RWPE1 (cell line): ENCODE data around the gene SNX30.

Experiments
- CTCF ChIA-PET: fragments of 350-600 bp; sonication (Branson Sonifier 250); formaldehyde crosslinking; extraction: SDS; loops from one replicate; lab custom pipeline; 2021; lab: Yijun Ruan, JAX
- POLR2A ChIA-PET: fragments of 400-600 bp; formaldehyde crosslinking; extraction: SDS; loops from one replicate; lab custom pipeline; 2020; ENCODE audit warnings: antibody characterized with exemption; ENCODE audit not compliant: low non-redundant PET; lab: Yijun Ruan, JAX
- DNase-seq: peaks from one replicate; pipeline ENCODE4 v3.0.0; 2012; ENCODE audit warnings: low spot score
- H3K27ac ChIP-seq: fragments of 450-650 bp; 2 replicates; pipeline ENCODE4 v1.5.1; 2017
- TF ChIP-seq, protein P1 (sequence below): fragments of 450-650 bp; conservative IDR thresholded peaks from 2 replicates; pipeline ENCODE4 v1.5.1; 2017; ENCODE audit warnings: low read depth, mild to moderate bottlenecking

SNX30 gene

DNA sequence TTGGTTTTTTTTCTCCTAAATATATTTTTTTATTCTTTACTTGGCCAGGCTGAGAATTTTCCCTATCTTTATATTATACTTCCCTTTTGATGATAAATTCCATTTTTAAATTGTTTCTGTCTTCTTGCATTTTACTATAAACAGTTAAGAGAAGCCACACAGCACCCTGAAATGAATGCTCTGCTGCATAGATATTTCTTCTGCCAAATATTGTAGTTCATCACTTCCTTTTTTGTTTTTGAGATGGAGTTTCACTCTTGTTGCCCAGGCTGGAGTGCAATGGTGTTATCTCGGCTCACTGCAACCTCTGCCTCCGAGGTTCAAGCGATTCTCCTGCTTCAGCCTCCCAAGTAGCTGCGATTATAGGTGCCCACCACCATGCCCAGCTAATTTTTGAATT lies 24.1 kb upstream of the SNX30 start:
- H3K27ac ChIP-seq: no peak overlapping the region
- TF ChIP-seq, protein P1, sequence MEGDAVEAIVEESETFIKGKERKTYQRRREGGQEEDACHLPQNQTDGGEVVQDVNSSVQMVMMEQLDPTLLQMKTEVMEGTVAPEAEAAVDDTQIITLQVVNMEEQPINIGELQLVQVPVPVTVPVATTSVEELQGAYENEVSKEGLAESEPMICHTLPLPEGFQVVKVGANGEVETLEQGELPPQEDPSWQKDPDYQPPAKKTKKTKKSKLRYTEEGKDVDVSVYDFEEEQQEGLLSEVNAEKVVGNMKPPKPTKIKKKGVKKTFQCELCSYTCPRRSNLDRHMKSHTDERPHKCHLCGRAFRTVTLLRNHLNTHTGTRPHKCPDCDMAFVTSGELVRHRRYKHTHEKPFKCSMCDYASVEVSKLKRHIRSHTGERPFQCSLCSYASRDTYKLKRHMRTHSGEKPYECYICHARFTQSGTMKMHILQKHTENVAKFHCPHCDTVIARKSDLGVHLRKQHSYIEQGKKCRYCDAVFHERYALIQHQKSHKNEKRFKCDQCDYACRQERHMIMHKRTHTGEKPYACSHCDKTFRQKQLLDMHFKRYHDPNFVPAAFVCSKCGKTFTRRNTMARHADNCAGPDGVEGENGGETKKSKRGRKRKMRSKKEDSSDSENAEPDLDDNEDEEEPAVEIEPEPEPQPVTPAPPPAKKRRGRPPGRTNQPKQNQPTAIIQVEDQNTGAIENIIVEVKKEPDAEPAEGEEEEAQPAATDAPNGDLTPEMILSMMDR: no peak
- no peak for DNase-seq
- CTCF ChIA-PET: interaction anchor here (0.6 kb wide), 1 partner anchor 584 kb away, joined by 3 read pairs; no protein-coding TSS in a partner anchor
- POLR2A ChIA-PET: interaction anchor here (0.6 kb wide), 1 partner anchor 23 kb away, joined by 3 read pairs; no protein-coding TSS in a partner anchor

DNA sequence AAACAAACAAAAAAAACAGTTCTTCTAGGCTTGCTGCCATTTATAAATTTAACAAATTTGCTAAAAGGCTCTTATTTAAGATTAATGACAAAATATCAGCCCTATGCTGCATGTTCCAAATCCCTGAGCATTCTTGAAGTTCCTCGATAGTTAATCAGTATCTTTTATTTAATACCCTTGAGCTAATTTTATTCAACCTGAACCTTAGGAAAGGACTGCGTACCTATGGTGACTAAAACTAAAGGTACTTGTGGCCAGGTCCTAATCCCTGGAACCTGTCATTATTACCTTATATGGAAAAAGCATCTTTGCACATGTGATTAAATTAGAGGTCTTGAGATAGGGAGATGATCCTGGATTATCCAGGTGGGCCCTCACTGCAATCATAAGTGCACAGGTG lies 22.2 kb upstream of the SNX30 start:
- POLR2A ChIA-PET: no interaction called here
- CTCF ChIA-PET: interaction anchor here (0.7 kb wide), 1 partner anchor 9 kb away, joined by 6 read pairs; no protein-coding TSS in a partner anchor

DNA sequence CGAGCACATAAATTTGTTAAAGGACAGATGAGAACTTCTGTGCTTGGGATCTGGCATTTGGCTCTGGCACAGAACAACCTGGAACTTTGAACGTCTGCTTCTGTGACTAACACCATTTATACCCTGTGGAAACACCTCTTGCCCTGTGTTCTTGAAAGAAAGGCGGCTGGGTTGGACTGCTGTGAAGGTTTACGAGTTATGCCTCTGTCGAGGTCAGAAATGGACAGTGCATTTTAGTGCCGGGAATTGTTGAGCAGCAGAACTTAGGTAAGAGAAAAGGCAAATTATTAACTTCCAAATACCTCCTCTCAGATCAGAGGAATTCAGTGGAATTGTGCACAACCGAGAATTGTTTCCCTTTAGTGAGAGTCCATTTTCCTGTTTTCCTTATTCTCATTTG lies 18.6 kb upstream of the SNX30 start:
- DNase-seq: no peak
- ChIA-PET CTCF (interaction anchor here (0.6 to 1.0 kb wide), 2 partner anchors 61 to 737 kb away, joined by 3 to 4 read pairs; no protein-coding TSS in a partner anchor), POLR2A (no interaction called here)
- H3K27ac ChIP-seq: no peak overlapping the region
- TF ChIP-seq, protein P1: no peak

More for the DNA sequence above, 22.2 kb upstream of the SNX30 start:
- no peak overlapping the region for H3K27ac ChIP-seq
- TF ChIP-seq, protein P1: no peak
- no peak for DNase-seq

DNA sequence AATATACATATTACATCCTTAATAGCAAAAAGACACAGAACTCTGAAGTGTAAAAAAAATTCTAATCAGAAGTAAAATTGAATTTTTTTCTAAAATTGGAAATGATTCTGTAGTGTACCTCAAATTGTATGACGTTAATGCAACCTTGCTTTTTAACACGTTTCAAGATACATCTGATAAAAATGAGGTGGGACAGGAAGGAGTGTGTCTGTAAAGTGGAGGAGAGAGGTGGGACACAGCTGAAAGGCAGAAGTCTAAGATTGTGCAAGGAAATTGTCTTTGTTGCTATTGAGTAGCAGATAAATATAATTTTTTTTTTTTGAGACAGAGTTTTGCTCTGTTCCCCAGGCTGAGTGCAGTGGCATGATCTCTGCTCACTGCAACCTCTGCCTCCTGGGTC lies 15.7 kb upstream of the SNX30 start:
- POLR2A ChIA-PET: no interaction called here
- TF ChIP-seq, protein P1: no peak
- H3K27ac ChIP-seq: no peak overlapping the region
- CTCF ChIA-PET: interaction anchor here (0.6 kb wide), 1 partner anchor 74 kb away, joined by 8 read pairs; no protein-coding TSS in a partner anchor
- DNase-seq: no peak

DNA sequence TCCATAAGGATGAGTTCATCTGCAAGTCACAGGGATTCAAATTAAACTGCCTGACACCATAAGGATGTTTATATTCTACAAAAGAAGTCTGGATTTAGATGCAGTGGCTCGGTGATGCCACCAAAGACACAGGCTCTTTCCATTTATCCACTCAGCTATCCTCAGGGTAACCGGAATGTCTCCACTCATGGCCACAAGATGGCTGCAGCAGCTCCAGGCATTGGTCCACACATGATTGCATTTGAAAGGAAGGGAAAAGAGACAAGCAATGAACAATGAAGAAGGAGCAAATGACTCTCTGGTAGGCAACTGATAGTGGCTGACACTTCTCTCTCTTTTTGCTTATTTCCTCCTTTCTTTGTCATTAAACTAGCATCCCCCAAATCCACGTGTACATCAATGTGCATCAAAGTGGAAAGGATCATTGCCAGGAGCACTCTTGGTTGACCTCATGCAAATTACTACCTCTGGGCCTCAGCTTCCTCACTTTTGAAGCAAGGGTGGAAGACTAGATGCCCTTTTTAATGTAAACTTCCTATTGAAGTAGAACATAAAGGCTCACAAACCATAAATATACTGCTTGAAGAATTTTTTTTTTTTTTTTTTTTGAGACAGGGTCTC lies 7.2 kb upstream of the SNX30 start:
- no peak overlapping the region for H3K27ac ChIP-seq
- no peak for DNase-seq
- TF ChIP-seq, protein P1: no peak
- ChIA-PET CTCF (interaction anchor here (1.2 kb wide), 1 partner anchor 76 kb away, joined by 4 read pairs; no protein-coding TSS in a partner anchor), POLR2A (no interaction called here)

DNA sequence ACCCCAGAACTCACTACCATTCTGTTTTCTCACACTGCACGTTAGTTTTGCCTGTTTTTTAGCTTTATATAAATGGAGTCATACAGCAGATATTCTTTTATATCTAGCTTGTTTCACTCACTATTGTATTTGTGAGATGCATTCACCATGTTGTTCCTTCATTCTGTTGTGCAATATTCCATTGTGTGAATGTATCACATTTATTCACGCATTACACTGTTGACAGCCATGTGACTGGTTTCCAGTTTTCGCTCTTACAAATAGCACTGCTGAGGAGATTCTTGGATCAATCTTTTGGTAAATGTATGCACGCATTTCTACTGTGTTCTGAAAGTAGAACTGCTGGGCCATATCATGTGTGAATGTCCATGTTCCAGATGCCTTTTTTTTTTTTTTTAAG lies 6.4 kb upstream of the SNX30 start:
- DNase-seq: no peak
- TF ChIP-seq, protein P1: no peak
- no peak overlapping the region for H3K27ac ChIP-seq
- POLR2A ChIA-PET: no interaction called here
- CTCF ChIA-PET: interaction anchor here (0.8 to 1.0 kb wide), 2 partner anchors 35 to 49 kb away, joined by 3 to 5 read pairs; no protein-coding TSS in a partner anchor
